ENCODE measurements around the gene PLLP. TPM values are rescaled to one million over a fixed set of nuclear protein-coding genes. Genes with fewer than 3 reads are reported as not detected.

Gene PLLP
- total RNA-seq, 1 experiment from 2014 or later: 2.1 TPM

- no peak for DNase-seq (ENCODE audit: extremely low read depth, low read depth)
Measured at GRCh38 chr16:57303021-57303909, 18.8 kb upstream of the PLLP start.

- no peak for DNase-seq (ENCODE audit: extremely low read depth, low read depth)
Measured at GRCh38 chr16:57301126-57301817, 16.8 kb upstream of the PLLP start.

- peak; percentile 100 for DNase-seq (ENCODE audit: extremely low read depth, low read depth)
Measured at GRCh38 chr16:57300387-57301125, 16.1 kb upstream of the PLLP start.

- DNase-seq (ENCODE audit: extremely low read depth, low read depth): peak; percentile 98
Measured at GRCh38 chr16:57299719-57300386, 15.4 kb upstream of the PLLP start.

- no peak for DNase-seq (ENCODE audit: extremely low read depth, low read depth)
Measured at GRCh38 chr16:57299009-57299718, 14.7 kb upstream of the PLLP start.

- no peak for DNase-seq (ENCODE audit: extremely low read depth, low read depth)
Measured at GRCh38 chr16:57297856-57298255, 13.4 kb upstream of the PLLP start.

GRCh38 chr16:57289391-57290257 lies 5.2 kb upstream of the PLLP start:
- no peak for DNase-seq (ENCODE audit: extremely low read depth, low read depth)

- no peak for DNase-seq (ENCODE audit: extremely low read depth, low read depth)
Measured at GRCh38 chr16:57285379-57285778, 907 bp upstream of the PLLP start.

GRCh38 chr16:57284952-57285363 lies 486 bp upstream of the PLLP start:
- DNase-seq (ENCODE audit: extremely low read depth, low read depth): no peak

- no peak for DNase-seq (ENCODE audit: extremely low read depth, low read depth)
Measured at GRCh38 chr16:57283959-57284208, 588 bp downstream of the PLLP start.

GRCh38 chr16:57283214-57283958 lies 1.1 kb downstream of the PLLP start:
- no peak for DNase-seq (ENCODE audit: extremely low read depth, low read depth)

GRCh38 chr16:57282510-57283213 lies 1.8 kb downstream of the PLLP start:
- DNase-seq (ENCODE audit: extremely low read depth, low read depth): no peak

GRCh38 chr16:57281791-57282190 lies 2.7 kb downstream of the PLLP start:
- DNase-seq (ENCODE audit: extremely low read depth, low read depth): no peak

- no peak for DNase-seq (ENCODE audit: extremely low read depth, low read depth)
Measured at GRCh38 chr16:57279780-57280638, 4.5 kb downstream of the PLLP start.

- DNase-seq (ENCODE audit: extremely low read depth, low read depth): no peak
Measured at GRCh38 chr16:57278494-57278893, 6.0 kb downstream of the PLLP start.

- DNase-seq (ENCODE audit: extremely low read depth, low read depth): peak; percentile 31
Measured at GRCh38 chr16:57277586-57277985, 6.9 kb downstream of the PLLP start.

GRCh38 chr16:57276596-57276995 lies 7.9 kb downstream of the PLLP start:
- peak; percentile 36 for DNase-seq (ENCODE audit: extremely low read depth, low read depth)

All from NCI-H460 (cell line).